Mammary epithelial cell (primary cell): Measurements from ENCODE around the gene TMCC1.

ENCODE experiments used
- EZH2 ChIP-seq: IDR thresholded peaks from 2 replicates; pipeline ENCODE4 v1.6.1; 2012; ENCODE audit warnings: low read length, inconsistent platforms, borderline replicate concordance
- TF ChIP-seq, protein P1 (sequence below), 2 donors: IDR thresholded peaks in 1 of 2; conservative IDR thresholded peaks in 1 of 2; 2 replicates each; pipeline ENCODE4 v1.5.1; 2011 to 2012; ENCODE audit warnings: inconsistent platforms in 2 of 2, low read length in 2 of 2, mild to moderate bottlenecking in 2 of 2, control low read depth in 1 of 2, low read depth in 1 of 2; ENCODE audit not compliant: insufficient read depth in 1 of 2; ENCODE audit errors: extremely low read depth in 1 of 2

DNA sequence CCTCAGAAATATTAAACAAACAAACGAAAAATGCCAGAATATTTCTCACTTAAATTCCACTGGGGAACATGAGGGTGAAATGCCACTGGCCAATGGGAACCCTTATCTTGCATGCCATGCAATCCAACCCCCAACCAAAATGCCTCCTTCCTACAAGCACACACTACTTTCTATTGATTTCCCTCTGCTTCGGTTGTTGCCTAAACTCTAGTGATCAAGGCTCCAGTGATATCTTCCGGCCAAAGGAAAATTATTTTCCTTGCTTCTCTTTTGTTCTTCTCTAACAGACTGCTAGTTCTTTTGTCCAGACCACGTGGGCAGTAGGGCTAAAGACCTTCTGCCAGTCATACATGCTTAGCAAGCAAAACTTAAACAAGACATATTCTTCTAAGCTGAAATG is 115.7 kb downstream of the TMCC1 start:
- TF ChIP-seq, protein P1, sequence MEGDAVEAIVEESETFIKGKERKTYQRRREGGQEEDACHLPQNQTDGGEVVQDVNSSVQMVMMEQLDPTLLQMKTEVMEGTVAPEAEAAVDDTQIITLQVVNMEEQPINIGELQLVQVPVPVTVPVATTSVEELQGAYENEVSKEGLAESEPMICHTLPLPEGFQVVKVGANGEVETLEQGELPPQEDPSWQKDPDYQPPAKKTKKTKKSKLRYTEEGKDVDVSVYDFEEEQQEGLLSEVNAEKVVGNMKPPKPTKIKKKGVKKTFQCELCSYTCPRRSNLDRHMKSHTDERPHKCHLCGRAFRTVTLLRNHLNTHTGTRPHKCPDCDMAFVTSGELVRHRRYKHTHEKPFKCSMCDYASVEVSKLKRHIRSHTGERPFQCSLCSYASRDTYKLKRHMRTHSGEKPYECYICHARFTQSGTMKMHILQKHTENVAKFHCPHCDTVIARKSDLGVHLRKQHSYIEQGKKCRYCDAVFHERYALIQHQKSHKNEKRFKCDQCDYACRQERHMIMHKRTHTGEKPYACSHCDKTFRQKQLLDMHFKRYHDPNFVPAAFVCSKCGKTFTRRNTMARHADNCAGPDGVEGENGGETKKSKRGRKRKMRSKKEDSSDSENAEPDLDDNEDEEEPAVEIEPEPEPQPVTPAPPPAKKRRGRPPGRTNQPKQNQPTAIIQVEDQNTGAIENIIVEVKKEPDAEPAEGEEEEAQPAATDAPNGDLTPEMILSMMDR (conservative IDR thresholded peaks at IDR 0.05 in 1 of 2, IDR thresholded peaks at IDR 0.05 in 1 of 2; ENCODE audit: extremely low read depth in 1 of 2, insufficient read depth in 1 of 2, low read depth in 1 of 2, low read length in 2 of 2), result no peak
- TF ChIP-seq EZH2, result no peak
